Neural cell (in vitro differentiated cells): ENCODE measurements around the gene NTN5.
A peak's percentile ranks its signal among the peaks of the same experiment; 100 is the strongest.

Source experiments
- CTCF ChIP-seq: fragments of 450-650 bp; IDR thresholded peaks from 2 replicates; pipeline ENCODE4 v1.5.1; 2014; ENCODE audit warnings: antibody characterized with exemption, mild to moderate bottlenecking, moderate library complexity; ENCODE audit not compliant: poor library complexity, severe bottlenecking
- POLR2AphosphoS5 ChIP-seq: IDR thresholded peaks from 2 replicates; pipeline ENCODE4 v1.6.1; 2012
- RAD21 ChIP-seq: fragments of 450-650 bp; conservative IDR thresholded peaks from 2 replicates; pipeline ENCODE4 v1.6.1; 2014; ENCODE audit warnings: antibody characterized with exemption, mild to moderate bottlenecking, moderate library complexity
- REST ChIP-seq: IDR thresholded peaks from 2 replicates; pipeline ENCODE4 v1.6.1; 2012; ENCODE audit warnings: borderline replicate concordance

- TF ChIP-seq POLR2AphosphoS5 (peak; percentile 90), CTCF (no peak), REST (peak; percentile 92), RAD21 (no peak)
Observed at GRCh38 chr19:48623556-48624066, 49.2 kb downstream of the NTN5 start.
